ENCODE data around the gene CD109.

CD109 gene

GRCh38 chr6:73695619-73696421 lies at the start of gene CD109:
Gene CD109 (plus strand): TSS chr6:73696203. CDS start chr6:73696216, 13 bp downstream.
- TF ChIP-seq EZH2 (IDR thresholded peaks at IDR 0.05), result no peak
- no peak for TF ChIP-seq FOXP2 (optimal IDR thresholded peaks at IDR 0.05; ENCODE audit: control extremely low read depth, extremely low read length, insufficient read depth)
- TF ChIP-seq POLR2AphosphoS5 (IDR thresholded peaks at IDR 0.05; ENCODE audit: borderline replicate concordance, low read depth, low read length), result 0 out of 2 replicates have a peak, but pooled peaks have one; percentile 53
- Histone ChIP-seq H3K4me3 (peak within 1 kb of the TSS; percentile 73), H3K36me3 (ENCODE audit: insufficient read depth, low read length) (no peaks in the 10 kb centered on the region), H3K9me3 (ENCODE audit: low read depth, low read length) (no peaks in the 10 kb centered on the region), H3K27ac (no peak within 1 kb of the TSS), H3K9ac (ENCODE audit: insufficient read length) (peak within 1 kb of the TSS; percentile 64)
- no peak for DNase-seq (ENCODE audit: low read depth, low spot score)

GRCh38 chr6:73648166-73648565 lies 47.8 kb upstream of the CD109 start:
- no peak overlapping the region for H3K4me3 ChIP-seq
- no peak for TF ChIP-seq POLR2AphosphoS5 (IDR thresholded peaks at IDR 0.05; ENCODE audit: borderline replicate concordance, low read depth, low read length)
- no peak for TF ChIP-seq FOXP2 (optimal IDR thresholded peaks at IDR 0.05; ENCODE audit: control extremely low read depth, extremely low read length, insufficient read depth)
- no peak for TF ChIP-seq EZH2 (IDR thresholded peaks at IDR 0.05)
- no peak overlapping the region for H3K9ac ChIP-seq (ENCODE audit: insufficient read length)
- H3K27ac ChIP-seq, result no peak overlapping the region
- no peaks in the 10 kb centered on the region for H3K9me3 ChIP-seq (ENCODE audit: low read depth, low read length)
- H3K36me3 ChIP-seq (ENCODE audit: insufficient read depth, low read length), result no peaks in the 10 kb centered on the region
- no peak for DNase-seq (ENCODE audit: low read depth, low spot score)

- no peak overlapping the region for H3K4me3 ChIP-seq
- no peaks in the 10 kb centered on the region for H3K9me3 ChIP-seq (ENCODE audit: low read depth, low read length)
- no peak overlapping the region for H3K9ac ChIP-seq (ENCODE audit: insufficient read length)
- no peak overlapping the region for H3K27ac ChIP-seq
- no peak for TF ChIP-seq FOXP2 (optimal IDR thresholded peaks at IDR 0.05; ENCODE audit: control extremely low read depth, extremely low read length, insufficient read depth)
- TF ChIP-seq POLR2AphosphoS5 (IDR thresholded peaks at IDR 0.05; ENCODE audit: borderline replicate concordance, low read depth, low read length), result no peak
- TF ChIP-seq EZH2 (IDR thresholded peaks at IDR 0.05), result no peak
- DNase-seq (ENCODE audit: low read depth, low spot score), result no peak
- H3K36me3 ChIP-seq (ENCODE audit: insufficient read depth, low read length), result no peaks in the 10 kb centered on the region
Observed at GRCh38 chr6:73649783-73650182, 46.2 kb upstream of the CD109 start.

- peak overlapping the region; percentile 99 for H3K4me3 ChIP-seq
- no peak for TF ChIP-seq FOXP2 (optimal IDR thresholded peaks at IDR 0.05; ENCODE audit: control extremely low read depth, extremely low read length, insufficient read depth)
- TF ChIP-seq EZH2 (IDR thresholded peaks at IDR 0.05), result no peak
- TF ChIP-seq POLR2AphosphoS5 (IDR thresholded peaks at IDR 0.05; ENCODE audit: borderline replicate concordance, low read depth, low read length), result no peak
- peak overlapping the region; percentile 16 for H3K9ac ChIP-seq (ENCODE audit: insufficient read length)
- DNase-seq (ENCODE audit: low read depth, low spot score), result no peak
- H3K36me3 ChIP-seq (ENCODE audit: insufficient read depth, low read length), result no peaks in the 10 kb centered on the region
- H3K9me3 ChIP-seq (ENCODE audit: low read depth, low read length), result no peaks in the 10 kb centered on the region
- peak overlapping the region; percentile 38; the same call in 1 of the 2 replicates for H3K27ac ChIP-seq
Observed at GRCh38 chr6:73652637-73653570, 43.1 kb upstream of the CD109 start.

GRCh38 chr6:73653571-73654424 lies 42.2 kb upstream of the CD109 start, which contains the start of gene SLC17A5:
Gene SLC17A5 (minus strand): TSS chr6:73653992. CDS start chr6:73653886, 106 bp downstream.
- H3K36me3 ChIP-seq (ENCODE audit: insufficient read depth, low read length), result no peaks in the 10 kb centered on the region
- peak within 1 kb of the TSS; percentile 99 for H3K4me3 ChIP-seq
- H3K9me3 ChIP-seq (ENCODE audit: low read depth, low read length), result no peaks in the 10 kb centered on the region
- no peak for DNase-seq (ENCODE audit: low read depth, low spot score)
- H3K9ac ChIP-seq (ENCODE audit: insufficient read length), result peak within 1 kb of the TSS; percentile 87
- peak within 1 kb of the TSS; percentile 60 for H3K27ac ChIP-seq
- no peak for TF ChIP-seq EZH2 (IDR thresholded peaks at IDR 0.05)
- peak; percentile 94 for TF ChIP-seq POLR2AphosphoS5 (IDR thresholded peaks at IDR 0.05; ENCODE audit: borderline replicate concordance, low read depth, low read length)

- no peak for DNase-seq (ENCODE audit: low read depth, low spot score)
- no peaks in the 10 kb centered on the region for H3K9me3 ChIP-seq (ENCODE audit: low read depth, low read length)
- no peaks in the 10 kb centered on the region for H3K36me3 ChIP-seq (ENCODE audit: insufficient read depth, low read length)
- no peak overlapping the region for H3K9ac ChIP-seq (ENCODE audit: insufficient read length)
- no peak overlapping the region for H3K27ac ChIP-seq
- TF ChIP-seq FOXP2 (optimal IDR thresholded peaks at IDR 0.05; ENCODE audit: control extremely low read depth, extremely low read length, insufficient read depth), result no peak
- TF ChIP-seq POLR2AphosphoS5 (IDR thresholded peaks at IDR 0.05; ENCODE audit: borderline replicate concordance, low read depth, low read length), result no peak
- TF ChIP-seq EZH2 (IDR thresholded peaks at IDR 0.05), result no peak
- H3K4me3 ChIP-seq, result no peak overlapping the region
Observed at GRCh38 chr6:73655341-73655917, 40.6 kb upstream of the CD109 start.

- H3K9me3 ChIP-seq (ENCODE audit: low read depth, low read length), result no peaks in the 10 kb centered on the region
- no peak for DNase-seq (ENCODE audit: low read depth, low spot score)
- no peak overlapping the region for H3K9ac ChIP-seq (ENCODE audit: insufficient read length)
- TF ChIP-seq POLR2AphosphoS5 (IDR thresholded peaks at IDR 0.05; ENCODE audit: borderline replicate concordance, low read depth, low read length), result no peak
- no peak for TF ChIP-seq FOXP2 (optimal IDR thresholded peaks at IDR 0.05; ENCODE audit: control extremely low read depth, extremely low read length, insufficient read depth)
- no peak for TF ChIP-seq EZH2 (IDR thresholded peaks at IDR 0.05)
- H3K36me3 ChIP-seq (ENCODE audit: insufficient read depth, low read length), result no peaks in the 10 kb centered on the region
- H3K4me3 ChIP-seq, result no peak overlapping the region
- H3K27ac ChIP-seq, result no peak overlapping the region
Observed at GRCh38 chr6:73656531-73657145, 39.4 kb upstream of the CD109 start.

Data from SK-N-MC (cell line).